Epithelial cell of esophagus (primary cell): ENCODE data around the gene TMEM128.
"Not testable (repeated sequence)": the region's sequence is repeated elsewhere in the genome, so short reads cannot be mapped to it uniquely, and the experiment has no call there.

ENCODE experiments used
- DNase-seq: peaks from one replicate; pipeline ENCODE4 v3.0.0; 2010; ENCODE audit warnings: low read depth
- H3K4me3 ChIP-seq: 2 replicates; pipeline ENCODE4 v1.5.1; 2011; ENCODE audit warnings: mild to moderate bottlenecking, low read length, control low read depth
- TF ChIP-seq, protein P1 (sequence below): IDR thresholded peaks from 2 replicates; pipeline ENCODE4 v1.5.1; 2011; ENCODE audit warnings: low read depth, mild to moderate bottlenecking, low read length, control low read depth, inconsistent platforms; ENCODE audit not compliant: insufficient read depth; ENCODE audit errors: missing control alignments

TMEM128 gene

DNA sequence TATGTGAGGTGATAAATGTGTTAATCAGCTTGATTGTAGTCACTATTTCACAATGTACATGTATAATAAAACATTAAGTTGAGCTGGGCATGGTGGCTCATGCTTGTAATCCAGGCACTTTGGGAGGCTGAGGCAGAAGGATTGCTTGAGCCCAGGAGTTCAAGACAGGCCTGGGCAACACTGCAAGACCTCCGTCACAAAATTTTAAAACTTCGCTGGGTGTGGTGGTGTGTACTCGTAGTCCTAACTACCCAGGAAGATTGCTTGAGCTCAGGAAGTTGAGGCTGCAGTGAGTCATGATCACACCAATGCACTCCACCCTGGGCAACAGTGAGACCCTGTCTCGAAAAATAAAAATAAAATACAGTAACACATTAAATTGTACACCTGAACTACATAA lies 21.8 kb upstream of the TMEM128 start:
- peak; percentile 86 for DNase-seq
- TF ChIP-seq, protein P1, sequence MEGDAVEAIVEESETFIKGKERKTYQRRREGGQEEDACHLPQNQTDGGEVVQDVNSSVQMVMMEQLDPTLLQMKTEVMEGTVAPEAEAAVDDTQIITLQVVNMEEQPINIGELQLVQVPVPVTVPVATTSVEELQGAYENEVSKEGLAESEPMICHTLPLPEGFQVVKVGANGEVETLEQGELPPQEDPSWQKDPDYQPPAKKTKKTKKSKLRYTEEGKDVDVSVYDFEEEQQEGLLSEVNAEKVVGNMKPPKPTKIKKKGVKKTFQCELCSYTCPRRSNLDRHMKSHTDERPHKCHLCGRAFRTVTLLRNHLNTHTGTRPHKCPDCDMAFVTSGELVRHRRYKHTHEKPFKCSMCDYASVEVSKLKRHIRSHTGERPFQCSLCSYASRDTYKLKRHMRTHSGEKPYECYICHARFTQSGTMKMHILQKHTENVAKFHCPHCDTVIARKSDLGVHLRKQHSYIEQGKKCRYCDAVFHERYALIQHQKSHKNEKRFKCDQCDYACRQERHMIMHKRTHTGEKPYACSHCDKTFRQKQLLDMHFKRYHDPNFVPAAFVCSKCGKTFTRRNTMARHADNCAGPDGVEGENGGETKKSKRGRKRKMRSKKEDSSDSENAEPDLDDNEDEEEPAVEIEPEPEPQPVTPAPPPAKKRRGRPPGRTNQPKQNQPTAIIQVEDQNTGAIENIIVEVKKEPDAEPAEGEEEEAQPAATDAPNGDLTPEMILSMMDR, result no peak
- H3K4me3 ChIP-seq, result no peak overlapping the region

DNA sequence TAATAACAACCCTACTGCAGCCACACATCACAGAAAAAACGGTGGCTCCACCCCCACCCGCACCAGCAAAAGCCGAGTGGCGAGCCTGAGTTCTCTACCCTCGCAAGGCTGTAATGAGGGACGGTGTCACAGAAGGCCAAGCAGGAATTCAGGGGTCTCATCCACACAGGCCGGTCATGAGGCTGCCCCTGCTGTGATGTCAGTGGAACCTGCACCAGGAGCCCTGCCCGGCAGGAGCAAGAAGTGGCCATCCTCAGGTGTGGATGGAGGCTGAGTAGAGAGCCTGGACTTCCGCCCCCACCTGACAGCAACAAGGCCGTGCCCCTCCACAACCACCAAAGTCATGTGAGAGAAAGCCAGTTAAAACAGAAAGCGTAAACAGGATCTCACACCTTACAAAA lies 21.3 kb upstream of the TMEM128 start:
- H3K4me3 ChIP-seq, result no peak overlapping the region

DNA sequence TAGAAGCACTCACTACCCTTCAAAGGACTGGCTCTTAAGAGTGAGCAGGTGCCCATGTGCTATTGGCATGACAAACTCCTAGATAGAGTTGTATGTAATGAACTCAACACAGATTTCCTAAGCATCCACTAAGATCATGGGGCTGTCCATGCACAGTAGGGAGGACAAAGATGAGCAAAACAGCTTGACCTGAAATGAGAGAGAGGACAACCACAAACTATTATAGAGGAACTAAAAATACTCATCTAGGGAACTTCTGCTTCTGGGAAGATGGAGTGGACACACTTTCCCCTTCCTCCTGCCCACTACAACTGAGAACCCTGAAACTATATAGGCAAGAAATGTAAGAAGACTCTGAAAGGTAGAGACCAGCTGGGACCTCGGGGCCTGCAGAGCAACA lies 20.8 kb upstream of the TMEM128 start:
- TF ChIP-seq, protein P1, result no peak
- H3K4me3 ChIP-seq, result no peak overlapping the region
- DNase-seq, result no peak

More for the DNA sequence above, 21.3 kb upstream of the TMEM128 start:
- DNase-seq, result no peak
- TF ChIP-seq, protein P1, result no peak

DNA sequence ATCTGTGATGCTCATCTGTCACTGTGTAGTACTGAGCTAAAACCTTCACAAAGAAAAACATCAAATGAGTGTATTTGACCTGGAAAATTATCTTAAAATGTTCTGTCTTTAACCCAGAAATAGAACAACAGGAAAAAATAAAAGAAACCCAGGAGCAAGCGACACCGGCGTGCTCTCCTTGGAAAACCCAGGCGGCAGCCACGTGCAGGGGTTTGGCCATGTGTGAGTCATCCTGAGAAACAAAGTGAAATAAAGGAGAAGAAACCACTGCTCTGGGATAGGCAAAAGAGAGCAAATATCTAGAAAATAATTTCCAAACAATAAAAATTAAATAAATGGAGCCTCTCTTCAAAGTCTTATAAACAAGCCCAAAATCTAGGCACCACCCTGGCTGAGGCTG lies 20.0 kb upstream of the TMEM128 start:
- TF ChIP-seq, protein P1, result no peak

DNA sequence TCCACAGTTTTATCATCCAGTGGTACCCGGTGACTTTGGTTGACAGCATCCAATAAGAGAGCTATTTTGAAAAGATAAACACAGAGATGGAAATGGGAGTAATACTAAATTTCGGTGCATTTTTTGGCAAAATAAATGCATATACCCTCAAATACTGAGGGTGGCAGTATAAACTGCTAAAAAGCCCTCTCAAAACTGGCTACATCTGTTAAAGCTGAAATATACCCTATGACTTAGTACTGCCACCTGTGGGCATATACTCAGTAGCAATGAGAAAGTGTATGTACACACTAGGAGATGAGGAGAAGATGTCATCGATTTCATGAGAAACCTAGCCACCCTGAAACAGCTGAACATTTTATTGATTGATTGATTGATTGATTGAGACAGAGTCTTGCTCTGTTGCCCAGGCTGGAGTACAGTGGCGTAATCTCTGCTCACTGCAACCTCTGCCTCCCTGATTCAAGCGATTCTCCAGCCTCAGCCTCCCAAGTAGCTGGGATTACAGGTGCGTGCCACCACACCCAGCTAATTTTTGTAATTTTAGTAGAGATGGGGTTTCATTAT lies 12.2 kb upstream of the TMEM128 start:
- DNase-seq, result peak; percentile 69
- no peak overlapping the region for H3K4me3 ChIP-seq
- TF ChIP-seq, protein P1, result peak; percentile 44

More for the DNA sequence above, 20.0 kb upstream of the TMEM128 start:
- DNase-seq, result peak; percentile 42
- no peak overlapping the region for H3K4me3 ChIP-seq

DNA sequence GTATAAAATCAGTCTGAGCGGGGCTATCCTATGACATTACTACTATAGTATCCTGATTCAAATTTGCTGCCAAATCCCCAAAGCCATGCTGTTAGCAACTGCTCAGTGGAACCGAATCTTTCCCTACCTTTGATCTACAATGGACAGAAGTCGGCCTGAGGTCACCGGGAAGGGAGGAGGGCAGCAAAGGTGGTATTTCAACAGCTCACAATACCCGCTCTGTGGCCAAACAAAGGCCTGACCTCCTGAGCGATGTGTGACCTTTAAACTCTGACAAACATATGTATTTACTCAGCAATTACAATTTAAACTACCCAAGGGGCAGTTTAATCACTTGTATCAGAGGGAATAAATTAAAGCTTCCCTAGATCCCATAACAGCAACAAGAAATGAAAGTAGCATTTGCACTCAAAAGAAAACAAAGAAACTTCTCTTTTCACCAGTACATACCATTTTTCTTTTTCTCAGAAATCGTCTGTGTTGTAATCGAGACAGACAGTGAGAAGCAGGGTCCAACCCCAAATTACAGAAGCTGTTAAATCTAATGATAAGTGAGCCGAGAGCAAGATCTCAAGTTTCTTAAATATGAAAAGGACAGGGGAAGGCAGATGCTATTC lies 11.6 kb upstream of the TMEM128 start:
- TF ChIP-seq, protein P1, result no peak
- H3K4me3 ChIP-seq, result no peak overlapping the region
- DNase-seq, result no peak

DNA sequence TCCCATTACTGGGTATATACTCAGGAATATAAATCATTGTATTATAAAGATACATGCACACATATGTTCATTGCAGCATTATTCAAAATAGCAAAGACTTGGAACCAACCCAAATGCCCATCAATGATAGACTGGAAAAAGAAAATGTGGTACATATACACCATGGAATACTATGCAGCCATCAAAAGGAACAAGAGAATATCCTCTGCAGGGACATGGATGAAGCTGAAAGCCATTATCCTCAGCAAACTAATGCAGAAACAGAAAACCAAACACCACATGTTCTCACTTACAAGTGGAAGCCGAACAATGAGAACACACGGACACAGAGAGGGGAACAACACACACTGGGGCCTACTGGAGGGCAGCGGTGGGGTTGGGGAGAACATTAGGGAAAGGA lies 9.7 kb upstream of the TMEM128 start:
- DNase-seq, H3K4me3 ChIP-seq: not testable (repeated sequence)

DNA sequence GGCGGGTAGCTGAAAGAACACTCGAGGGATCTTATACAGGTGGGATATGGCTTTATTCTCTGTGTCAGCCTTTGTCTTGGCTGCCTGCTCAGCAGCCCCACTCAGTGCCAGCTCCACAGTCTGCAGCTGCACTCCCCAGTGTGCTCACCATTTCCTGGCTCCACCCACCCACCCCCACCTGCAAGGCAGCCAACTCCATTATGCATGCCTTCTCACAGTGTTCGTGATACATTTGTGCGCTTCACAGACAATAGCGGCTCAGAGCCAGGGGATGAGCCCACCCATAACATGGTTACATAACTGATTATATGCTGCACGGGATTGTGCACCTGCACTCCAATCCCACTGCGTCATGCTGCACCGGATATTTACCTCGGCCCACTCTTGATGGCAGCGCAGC lies 8.8 kb upstream of the TMEM128 start:
- no peak for DNase-seq
- TF ChIP-seq, protein P1, result no peak
- H3K4me3 ChIP-seq, result no peak overlapping the region
